ENCODE data around the gene KDM7A. TPM values are rescaled to one million over a fixed set of nuclear protein-coding genes. Genes with fewer than 3 reads are reported as not detected.
"Not testable (repeated sequence)": the region's sequence is repeated elsewhere in the genome, so short reads cannot be mapped to it uniquely, and the experiment has no call there.

The KDM7A gene
- total RNA-seq, 1 experiment from 2014 or later: 1.5 TPM

GRCh38 chr7:140126435-140127034 is 50.2 kb downstream of the KDM7A start:
- Histone ChIP-seq H3K4me3 (no peak overlapping the region), H2AFZ (no peak overlapping the region), H3K4me1 (replicated peaks; ENCODE audit: insufficient read depth) (no peaks in the 10 kb centered on the region), H3K79me2 (ENCODE audit: low read depth) (no peaks in the 10 kb centered on the region), H3F3A (ENCODE audit: insufficient read depth, low read depth) (no peaks in the 10 kb centered on the region), H3K27ac (no peak overlapping the region), H3K27me3 (ENCODE audit: insufficient read depth, low read depth) (no peaks in the 10 kb centered on the region), H3K4me2 (no peak overlapping the region), H3K9me3 (ENCODE audit: insufficient read depth, low read depth) (no peaks in the 10 kb centered on the region), H4K20me1 (ENCODE audit: insufficient read depth) (no peaks in the 10 kb centered on the region), H3K36me3 (ENCODE audit: low read depth) (no peaks in the 10 kb centered on the region), H3K9me2 (ENCODE audit: insufficient read depth) (no peaks in the 10 kb centered on the region)
- DNase-seq: no peak
- intact Hi-C loops (cut with micrococcal nuclease; ENCODE audit: unreplicated experiment): no loop called here
- no peak for TF ChIP-seq CTCF (conservative IDR thresholded peaks at IDR 0.05)
- no peak for TF ChIP-seq EZH2 (IDR thresholded peaks at IDR 0.05; ENCODE audit: low read depth)
- CTCF ChIA-PET: no interaction called here
- POLR2A ChIA-PET (ENCODE audit: unreplicated experiment): no interaction called here
- BruUV-seq (replicated peaks): no TSS peak

GRCh38 chr7:140122965-140123364 is 53.8 kb downstream of the KDM7A start:
- intact Hi-C loops (cut with micrococcal nuclease; ENCODE audit: unreplicated experiment): no loop called here
- H3K79me2 ChIP-seq (ENCODE audit: low read depth): no peaks in the 10 kb centered on the region
- no peak for DNase-seq
- H3F3A ChIP-seq (ENCODE audit: insufficient read depth, low read depth): no peaks in the 10 kb centered on the region
- H3K36me3 ChIP-seq (ENCODE audit: low read depth): no peaks in the 10 kb centered on the region
- H3K27me3 ChIP-seq (ENCODE audit: insufficient read depth, low read depth): no peaks in the 10 kb centered on the region
- POLR2A ChIA-PET (ENCODE audit: unreplicated experiment): interaction anchor here (0.6 kb wide), 1 partner anchor 15 kb away, joined by 3 read pairs; no protein-coding TSS in a partner anchor
- H2AFZ ChIP-seq: no peak overlapping the region
- TF ChIP-seq EZH2 (IDR thresholded peaks at IDR 0.05; ENCODE audit: low read depth) (no peak), CTCF (conservative IDR thresholded peaks at IDR 0.05) (no peak)
- H4K20me1 ChIP-seq (ENCODE audit: insufficient read depth): no peaks in the 10 kb centered on the region
- H3K9me3 ChIP-seq (ENCODE audit: insufficient read depth, low read depth): no peaks in the 10 kb centered on the region
- H3K4me1 ChIP-seq (replicated peaks; ENCODE audit: insufficient read depth): no peaks in the 10 kb centered on the region
- no peak overlapping the region for H3K4me3 ChIP-seq
- BruUV-seq (replicated peaks): no TSS peak
- H3K9me2 ChIP-seq (ENCODE audit: insufficient read depth): no peaks in the 10 kb centered on the region
- no peak overlapping the region for H3K4me2 ChIP-seq
- H3K27ac ChIP-seq: no peak overlapping the region
- CTCF ChIA-PET: no interaction called here

GRCh38 chr7:140121326-140121725 is 55.5 kb downstream of the KDM7A start:
- Histone ChIP-seq H3K4me1 (replicated peaks; ENCODE audit: insufficient read depth) (no peaks in the 10 kb centered on the region), H3K4me3 (no peak overlapping the region), H3K36me3 (ENCODE audit: low read depth) (no peaks in the 10 kb centered on the region), H3K9me3 (ENCODE audit: insufficient read depth, low read depth) (no peaks in the 10 kb centered on the region), H4K20me1 (ENCODE audit: insufficient read depth) (no peaks in the 10 kb centered on the region), H3K27me3 (ENCODE audit: insufficient read depth, low read depth) (no peaks in the 10 kb centered on the region), H3K79me2 (ENCODE audit: low read depth) (no peaks in the 10 kb centered on the region), H3K9me2 (ENCODE audit: insufficient read depth) (no peaks in the 10 kb centered on the region), H3K4me2 (no peak overlapping the region), H3F3A (ENCODE audit: insufficient read depth, low read depth) (no peaks in the 10 kb centered on the region), H3K27ac (no peak overlapping the region), H2AFZ (no peak overlapping the region)
- intact Hi-C loops (cut with micrococcal nuclease; ENCODE audit: unreplicated experiment): no loop called here
- ChIA-PET CTCF (no interaction called here), POLR2A (ENCODE audit: unreplicated experiment) (no interaction called here)
- no peak for TF ChIP-seq EZH2 (IDR thresholded peaks at IDR 0.05; ENCODE audit: low read depth)
- no peak for TF ChIP-seq CTCF (conservative IDR thresholded peaks at IDR 0.05)
- no TSS peak for BruUV-seq (replicated peaks)
- DNase-seq: no peak

- POLR2A ChIA-PET (ENCODE audit: unreplicated experiment); BruUV-seq (replicated peaks): not testable (repeated sequence)
Observed at GRCh38 chr7:140114817-140115216, 62.0 kb downstream of the KDM7A start.

GRCh38 chr7:140108777-140109176 is 68.0 kb downstream of the KDM7A start:
- H3K9me2 ChIP-seq (ENCODE audit: insufficient read depth); H3K79me2 ChIP-seq (ENCODE audit: low read depth); H3K27ac ChIP-seq; CTCF ChIA-PET; H3K4me1 ChIP-seq (replicated peaks; ENCODE audit: insufficient read depth); H3K4me2 ChIP-seq; H3K27me3 ChIP-seq (ENCODE audit: insufficient read depth, low read depth); H3K36me3 ChIP-seq (ENCODE audit: low read depth); BruUV-seq (replicated peaks); DNase-seq; H4K20me1 ChIP-seq (ENCODE audit: insufficient read depth); POLR2A ChIA-PET (ENCODE audit: unreplicated experiment); intact Hi-C loops (cut with micrococcal nuclease; ENCODE audit: unreplicated experiment); H3K4me3 ChIP-seq; H3F3A ChIP-seq (ENCODE audit: insufficient read depth, low read depth); H2AFZ ChIP-seq; H3K9me3 ChIP-seq (ENCODE audit: insufficient read depth, low read depth): not testable (repeated sequence)

More at GRCh38 chr7:140114817-140115216, 62.0 kb downstream of the KDM7A start:
- H3K79me2 ChIP-seq (ENCODE audit: low read depth); H3K27ac ChIP-seq; H4K20me1 ChIP-seq (ENCODE audit: insufficient read depth); H3K9me2 ChIP-seq (ENCODE audit: insufficient read depth); H3K9me3 ChIP-seq (ENCODE audit: insufficient read depth, low read depth); intact Hi-C loops (cut with micrococcal nuclease; ENCODE audit: unreplicated experiment); DNase-seq; H3K27me3 ChIP-seq (ENCODE audit: insufficient read depth, low read depth); H3K36me3 ChIP-seq (ENCODE audit: low read depth); CTCF ChIA-PET; H3F3A ChIP-seq (ENCODE audit: insufficient read depth, low read depth); H3K4me2 ChIP-seq; H3K4me3 ChIP-seq; H3K4me1 ChIP-seq (replicated peaks; ENCODE audit: insufficient read depth); H2AFZ ChIP-seq: not testable (repeated sequence)

Data from PC-9 (cell line).